ENCODE data around the gene SLC7A11. TPM values are rescaled to one million over a fixed set of nuclear protein-coding genes. Genes with fewer than 3 reads are reported as not detected.

Gene SLC7A11
- total RNA-seq, 4 donors from 2014 or later = 6.2 to 39.8 (median 8.8) TPM

DNA sequence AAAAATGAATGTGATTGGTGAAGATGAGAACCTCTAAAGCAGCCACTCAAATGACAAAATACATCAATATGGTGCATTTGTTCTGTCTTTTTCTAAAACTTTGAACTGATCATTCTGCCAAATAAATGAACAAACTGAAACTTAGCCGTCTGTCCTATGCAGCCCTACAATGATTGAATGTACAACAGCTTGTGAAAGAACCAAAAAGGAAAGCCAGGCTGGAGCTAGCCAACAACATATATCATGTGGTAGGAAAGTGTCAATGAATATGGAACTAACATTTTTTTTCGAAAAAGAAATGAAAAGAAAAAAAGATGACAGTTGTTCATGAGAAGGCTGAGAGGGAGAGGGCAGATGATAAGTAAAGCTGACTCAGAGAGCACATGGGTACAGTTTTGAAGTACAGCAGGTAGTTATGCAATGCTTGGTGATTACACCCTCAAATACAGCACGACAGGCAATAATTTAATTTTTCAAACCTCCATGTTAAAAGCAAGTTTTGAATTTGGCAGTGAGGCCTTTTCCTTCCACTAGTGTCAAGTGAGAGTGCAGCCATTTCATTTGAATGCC is 21.2 kb upstream of the SLC7A11 start:
- no peak overlapping the region for H3K27ac ChIP-seq
- no peaks in the 10 kb centered on the region for H3K36me3 ChIP-seq
- intact Hi-C loops (cut with DNase I) = no loop called here
- no peak overlapping the region for H3K4me3 ChIP-seq (replicated peaks in 1 of 3)
- DNase-seq = no peak
- H3K9me3 ChIP-seq = no peaks in the 10 kb centered on the region
- no peaks in the 10 kb centered on the region for H3K4me1 ChIP-seq
- TF ChIP-seq, protein P1, sequence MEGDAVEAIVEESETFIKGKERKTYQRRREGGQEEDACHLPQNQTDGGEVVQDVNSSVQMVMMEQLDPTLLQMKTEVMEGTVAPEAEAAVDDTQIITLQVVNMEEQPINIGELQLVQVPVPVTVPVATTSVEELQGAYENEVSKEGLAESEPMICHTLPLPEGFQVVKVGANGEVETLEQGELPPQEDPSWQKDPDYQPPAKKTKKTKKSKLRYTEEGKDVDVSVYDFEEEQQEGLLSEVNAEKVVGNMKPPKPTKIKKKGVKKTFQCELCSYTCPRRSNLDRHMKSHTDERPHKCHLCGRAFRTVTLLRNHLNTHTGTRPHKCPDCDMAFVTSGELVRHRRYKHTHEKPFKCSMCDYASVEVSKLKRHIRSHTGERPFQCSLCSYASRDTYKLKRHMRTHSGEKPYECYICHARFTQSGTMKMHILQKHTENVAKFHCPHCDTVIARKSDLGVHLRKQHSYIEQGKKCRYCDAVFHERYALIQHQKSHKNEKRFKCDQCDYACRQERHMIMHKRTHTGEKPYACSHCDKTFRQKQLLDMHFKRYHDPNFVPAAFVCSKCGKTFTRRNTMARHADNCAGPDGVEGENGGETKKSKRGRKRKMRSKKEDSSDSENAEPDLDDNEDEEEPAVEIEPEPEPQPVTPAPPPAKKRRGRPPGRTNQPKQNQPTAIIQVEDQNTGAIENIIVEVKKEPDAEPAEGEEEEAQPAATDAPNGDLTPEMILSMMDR (IDR thresholded peaks at IDR 0.05) = no peak
- TF ChIP-seq POLR2A (IDR thresholded peaks at IDR 0.05) = no peak
- WGBS, 2 donors = 58 to 65% methylated on average over 3 of the region's 3 CpGs
- H3K27me3 ChIP-seq = no peaks in the 10 kb centered on the region

DNA sequence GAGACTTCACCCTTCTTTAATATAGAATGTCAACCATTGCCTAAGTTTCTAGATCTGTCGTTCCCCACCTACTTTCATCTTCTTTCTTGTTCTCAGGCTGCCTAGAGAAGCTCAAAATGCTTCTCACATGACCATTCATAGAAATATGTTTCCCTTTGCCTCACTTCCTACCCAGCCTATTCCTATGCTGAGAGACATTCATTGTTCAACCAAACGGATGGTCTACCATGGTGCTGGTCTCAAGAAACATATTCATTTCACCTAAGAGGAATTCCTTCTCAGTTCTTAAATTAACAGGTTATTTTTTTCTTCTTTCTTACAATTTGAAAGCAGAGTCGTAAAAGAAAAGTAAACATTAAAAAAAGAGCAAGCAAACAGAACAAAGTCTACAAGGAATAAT is 20.3 kb upstream of the SLC7A11 start:
- TF ChIP-seq, protein P1 (IDR thresholded peaks at IDR 0.05) = no peak
- no peak for TF ChIP-seq POLR2A (IDR thresholded peaks at IDR 0.05)
- Histone ChIP-seq H3K27me3 (no peaks in the 10 kb centered on the region), H3K36me3 (no peaks in the 10 kb centered on the region), H3K9me3 (no peaks in the 10 kb centered on the region), H3K27ac (no peak overlapping the region), H3K4me1 (no peaks in the 10 kb centered on the region), H3K4me3 (replicated peaks in 1 of 3) (no peak overlapping the region)
- WGBS, 2 donors = 76 to 86% methylated on average over 3 of the region's 3 CpGs
- no peak for DNase-seq
- intact Hi-C loops (cut with DNase I) = no loop called here

DNA sequence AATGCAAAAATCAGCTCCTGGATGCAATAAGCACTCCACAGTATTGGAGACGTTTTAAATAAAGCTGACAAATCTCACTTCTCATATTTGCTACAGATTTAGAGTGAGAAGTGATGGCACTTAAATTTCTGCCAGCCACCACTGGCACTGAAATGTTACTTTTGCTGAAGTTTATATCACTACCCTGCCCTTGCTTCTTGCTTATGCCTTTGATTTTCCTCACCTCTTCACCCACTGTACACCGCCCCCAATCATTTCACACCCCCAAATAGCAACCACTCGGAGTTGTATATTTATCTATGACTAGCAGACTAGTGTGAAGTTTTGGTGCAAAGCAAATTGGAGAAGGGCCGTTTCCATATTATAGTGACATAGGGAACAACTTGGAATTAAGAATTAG is 19.9 kb upstream of the SLC7A11 start:
- WGBS, 2 donors = 82 to 86% methylated on average over 4 of the region's 4 CpGs

DNA sequence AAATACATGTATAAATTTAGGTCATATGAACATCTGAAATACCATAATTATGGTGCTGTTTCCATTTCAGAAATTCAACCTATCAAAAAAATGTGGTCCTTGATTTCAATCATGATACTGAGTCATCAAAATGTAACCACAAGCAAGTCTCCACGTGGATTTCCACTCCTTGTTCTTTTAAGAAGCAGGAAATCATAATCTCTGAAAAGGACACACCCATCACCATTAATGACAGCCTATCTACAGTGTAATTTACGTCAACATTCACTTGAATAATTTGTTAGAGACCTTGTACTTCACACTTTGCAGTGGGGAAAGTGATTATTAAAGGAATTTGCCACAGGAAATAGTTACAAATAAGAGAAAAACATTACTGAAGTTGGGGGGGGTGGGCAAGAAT is 17.7 kb upstream of the SLC7A11 start:
- TF ChIP-seq, protein P1 (IDR thresholded peaks at IDR 0.05) = no peak
- TF ChIP-seq POLR2A (IDR thresholded peaks at IDR 0.05) = no peak
- H3K9me3 ChIP-seq = no peaks in the 10 kb centered on the region
- H3K4me3 ChIP-seq (replicated peaks in 1 of 3) = no peak overlapping the region
- no peak overlapping the region for H3K27ac ChIP-seq
- WGBS, 2 donors = 68 to 71% methylated on average over 2 of the region's 2 CpGs
- no peaks in the 10 kb centered on the region for H3K4me1 ChIP-seq
- H3K27me3 ChIP-seq = no peaks in the 10 kb centered on the region
- H3K36me3 ChIP-seq = no peaks in the 10 kb centered on the region
- no peak for DNase-seq
- intact Hi-C loops (cut with DNase I) = no loop called here

More for the DNA sequence above, 19.9 kb upstream of the SLC7A11 start:
- TF ChIP-seq POLR2A (IDR thresholded peaks at IDR 0.05) = no peak
- TF ChIP-seq, protein P1 (IDR thresholded peaks at IDR 0.05) = no peak
- no peak overlapping the region for H3K4me3 ChIP-seq (replicated peaks in 1 of 3)
- no peak overlapping the region for H3K27ac ChIP-seq
- no peaks in the 10 kb centered on the region for H3K4me1 ChIP-seq
- H3K36me3 ChIP-seq = no peaks in the 10 kb centered on the region
- H3K27me3 ChIP-seq = no peaks in the 10 kb centered on the region
- intact Hi-C loops (cut with DNase I) = no loop called here
- no peaks in the 10 kb centered on the region for H3K9me3 ChIP-seq
- no peak for DNase-seq

DNA sequence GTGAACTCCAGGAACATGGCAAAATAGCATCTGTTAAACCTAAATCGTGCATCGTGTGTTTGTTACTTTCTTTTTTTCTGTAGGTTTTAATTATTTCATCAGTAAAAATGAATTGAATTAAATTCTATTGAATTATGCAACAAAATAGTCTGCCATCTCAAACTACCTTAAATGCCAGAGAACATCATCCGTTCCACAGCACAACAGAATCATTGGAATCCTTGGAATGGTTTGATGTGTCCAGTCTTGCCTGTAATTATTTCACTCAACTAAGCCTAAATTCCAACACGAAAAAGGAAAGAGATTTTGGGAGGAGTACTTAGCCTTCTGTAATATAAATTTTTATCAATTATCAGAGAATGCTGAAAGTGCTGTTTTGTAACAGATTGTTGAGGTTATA is 17.1 kb upstream of the SLC7A11 start:
- Histone ChIP-seq H3K36me3 (no peaks in the 10 kb centered on the region), H3K4me1 (no peaks in the 10 kb centered on the region), H3K9me3 (no peaks in the 10 kb centered on the region), H3K4me3 (replicated peaks in 1 of 3) (no peak overlapping the region), H3K27ac (no peak overlapping the region), H3K27me3 (no peaks in the 10 kb centered on the region)
- TF ChIP-seq, protein P1 (IDR thresholded peaks at IDR 0.05) = no peak
- no peak for TF ChIP-seq POLR2A (IDR thresholded peaks at IDR 0.05)
- no peak for DNase-seq
- intact Hi-C loops (cut with DNase I) = no loop called here
- WGBS, 2 donors = 74 to 82% methylated on average over 4 of the region's 4 CpGs

Measured in thyroid gland (tissue), 4 donors.